OCI-LY7 (cell line): Measurements from ENCODE around the gene ITGAE. TPM values are rescaled to one million over a fixed set of nuclear protein-coding genes. Genes with fewer than 3 reads are reported as not detected.

Experiments used
- BruUV-seq: library from RNA; stranded (reverse); fragments of 400-500 nt; replicated peaks from 2 replicates; lab custom pipeline; 2021; lab: Mats Ljungman, UMichigan
- CTCF ChIA-PET: fragments of 300-600 bp; sonication (Branson Sonifier 250); formaldehyde crosslinking; loops from one replicate; lab custom pipeline; 2022; ENCODE audit warnings: antibody characterized with exemption; ENCODE audit not compliant: unreplicated experiment; lab: Charles Lee
- POLR2A ChIA-PET: fragments of 300-600 bp; sonication (Branson Sonifier 250); formaldehyde crosslinking; loops from one replicate; lab custom pipeline; 2022; ENCODE audit warnings: antibody characterized with exemption; lab: Charles Lee
- DNase-seq: peaks from one replicate; pipeline ENCODE4 v3.0.0-alpha.2; 2015; ENCODE audit warnings: low spot score
- H2AFZ ChIP-seq: fragments of 200-600 bp; sonication (generic), shearing (Covaris generic); 2 replicates; pipeline ENCODE4 v1.6.1; 2014; ENCODE audit warnings: mild to moderate bottlenecking, antibody characterized with exemption, low read length, moderate library complexity
- H3K27ac ChIP-seq: fragments of 200-600 bp; sonication (generic); 2 replicates; pipeline ENCODE4 v1.5.1; 2014; ENCODE audit warnings: mixed run types, low read depth, mild to moderate bottlenecking, moderate library complexity, low read length, inconsistent platforms; ENCODE audit not compliant: poor library complexity, severe bottlenecking
- H3K36me3 ChIP-seq: fragments of 200-600 bp; sonication (generic); 2 replicates; pipeline ENCODE4 v1.6.1; 2014; ENCODE audit warnings: mild to moderate bottlenecking, antibody characterized with exemption, low read length, moderate library complexity, mixed read lengths; ENCODE audit not compliant: insufficient read depth
- H3K4me1 ChIP-seq: fragments of 200-600 bp; sonication (generic); 2 replicates; pipeline ENCODE4 v1.5.1; 2014; ENCODE audit warnings: mild to moderate bottlenecking, low read length; ENCODE audit not compliant: insufficient read depth, poor library complexity, severe bottlenecking
- H3K4me2 ChIP-seq: fragments of 200-600 bp; sonication (generic); 2 replicates; pipeline ENCODE4 v1.6.1; 2014; ENCODE audit warnings: mild to moderate bottlenecking, low read length
- H3K4me3 ChIP-seq: fragments of 200-600 bp; sonication (generic); 2 replicates; pipeline ENCODE4 v1.5.1; 2014; ENCODE audit warnings: mild to moderate bottlenecking, low read depth, low read length; ENCODE audit not compliant: poor library complexity, severe bottlenecking
- H3K79me2 ChIP-seq: fragments of 200-600 bp; sonication (generic); 2 replicates; pipeline ENCODE4 v1.6.1; 2016; ENCODE audit warnings: low read depth, mild to moderate bottlenecking, low read length, moderate library complexity, mixed read lengths; ENCODE audit not compliant: insufficient read depth
- H3K9me2 ChIP-seq: fragments of 200-600 bp; sonication (generic); 2 replicates; pipeline ENCODE4 v1.6.1; 2016; ENCODE audit warnings: mild to moderate bottlenecking, low read length, mixed read lengths; ENCODE audit not compliant: insufficient read depth
- H3K9me3 ChIP-seq: fragments of 200-600 bp; sonication (generic); 2 replicates; pipeline ENCODE4 v1.6.1; 2014; ENCODE audit warnings: mild to moderate bottlenecking, mixed run types, low read length, mixed read lengths
- H4K20me1 ChIP-seq: fragments of 200-600 bp; sonication (generic); 2 replicates; pipeline ENCODE4 v1.6.1; 2014; ENCODE audit warnings: mild to moderate bottlenecking, antibody characterized with exemption, low read length, moderate library complexity, mixed read lengths; ENCODE audit not compliant: insufficient read depth
- CTCF ChIP-seq: fragments of 200-600 bp; sonication (generic); conservative IDR thresholded peaks from 2 replicates; pipeline ENCODE4 v1.5.1; 2014; ENCODE audit warnings: mild to moderate bottlenecking, antibody characterized with exemption, low read length, moderate library complexity, mixed read lengths
- EZH2phosphoT487 ChIP-seq: fragments of 200-600 bp; sonication (generic); IDR thresholded peaks from 2 replicates; pipeline ENCODE4 v1.6.1; 2018; ENCODE audit warnings: low read depth, borderline replicate concordance, mild to moderate bottlenecking, mixed run types, antibody characterized with exemption, low read length, moderate library complexity, mixed read lengths
- intact Hi-C: fragments of 100-400 bp; cut with micrococcal nuclease; formaldehyde crosslinking; loops from one replicate; pipeline ENCODE4 v1.10.0; 2022; ENCODE audit not compliant: unreplicated experiment
- total RNA-seq, 2 experiments: library from RNA; depleted of rRNA in 1 of 2; stranded (reverse); fragments of >200 nt in 1 of 2; shearing (Covaris generic) in 1 of 2; gene quantifications; 2 replicates each; pipeline ENCODE4 v1.2.3, GENCODE V29; 2014 to 2022

ITGAE gene
- total RNA-seq, 2 experiments from 2014 or later: 52.2 to 61.2 TPM

- ChIA-PET POLR2A (interaction anchor here (0.7 kb wide), 1 partner anchor 45 kb away, joined by 3 read pairs; no protein-coding TSS in a partner anchor), CTCF (no interaction called here)
- TF ChIP-seq CTCF: no peak
- no peak for TF ChIP-seq EZH2phosphoT487
These were observed 29.8 kb downstream of the ITGAE start for GRCh38 chr17:3771140-3771539.

GRCh38 chr17:3770466-3770865, 30.5 kb downstream of the ITGAE start:
- POLR2A ChIA-PET: interaction anchor here (0.5 kb wide), 1 partner anchor 14 kb away, joined by 4 read pairs; no protein-coding TSS in a partner anchor
- H3K9me2 ChIP-seq: no peaks in the 10 kb centered on the region
- peak overlapping the region; percentile 81 for H2AFZ ChIP-seq
- no peaks in the 10 kb centered on the region for H4K20me1 ChIP-seq
- BruUV-seq: no TSS peak
- H3K36me3 ChIP-seq: no peaks in the 10 kb centered on the region
- TF ChIP-seq EZH2phosphoT487: no peak
- H3K4me3 ChIP-seq: no peak overlapping the region
- no peaks in the 10 kb centered on the region for H3K9me3 ChIP-seq
- CTCF ChIA-PET: no interaction called here
- H3K4me2 ChIP-seq: peak overlapping the region; percentile 20; the same call in 1 of the 2 replicates
- DNase-seq: peak; percentile 78
- intact Hi-C loops: no loop called here
- peak overlapping the region; percentile 19 for H3K27ac ChIP-seq
- no peaks in the 10 kb centered on the region for H3K79me2 ChIP-seq
- peaks cover 12% of the 10 kb centered on the region for H3K4me1 ChIP-seq

More at GRCh38 chr17:3771140-3771539, 29.8 kb downstream of the ITGAE start:
- no peaks in the 10 kb centered on the region for H3K9me2 ChIP-seq
- DNase-seq: no peak
- H3K79me2 ChIP-seq: no peaks in the 10 kb centered on the region
- no peak overlapping the region for H3K27ac ChIP-seq
- peak overlapping the region; percentile 81 for H2AFZ ChIP-seq
- no peaks in the 10 kb centered on the region for H4K20me1 ChIP-seq
- no TSS peak for BruUV-seq
- no peak overlapping the region for H3K4me3 ChIP-seq
- no peaks in the 10 kb centered on the region for H3K9me3 ChIP-seq
- 0 out of 2 replicates have a peak overlapping the region, but pooled peaks have one; percentile 20 for H3K4me2 ChIP-seq
- H3K36me3 ChIP-seq: no peaks in the 10 kb centered on the region
- H3K4me1 ChIP-seq: peaks cover 12% of the 10 kb centered on the region
- intact Hi-C loops: no loop called here

GRCh38 chr17:3768769-3769168, 32.2 kb downstream of the ITGAE start:
- Histone ChIP-seq H3K4me1 (peaks cover 12% of the 10 kb centered on the region), H4K20me1 (no peaks in the 10 kb centered on the region), H3K9me2 (no peaks in the 10 kb centered on the region), H2AFZ (no peak overlapping the region), H3K4me2 (no peak overlapping the region), H3K4me3 (no peak overlapping the region), H3K27ac (no peak overlapping the region), H3K36me3 (no peaks in the 10 kb centered on the region), H3K9me3 (no peaks in the 10 kb centered on the region), H3K79me2 (no peaks in the 10 kb centered on the region)
- TF ChIP-seq EZH2phosphoT487 (no peak), CTCF (no peak)
- no TSS peak for BruUV-seq
- ChIA-PET POLR2A (no interaction called here), CTCF (interaction anchor here (1.2 kb wide), 1 partner anchor 36 kb away, joined by 3 read pairs; no protein-coding TSS in a partner anchor)
- DNase-seq: no peak
- intact Hi-C loops: no loop called here
